Upper lobe of left lung (tissue), 4 donors: ENCODE results near the gene CHSY3.

Experiments used
- CTCF ChIP-seq, 6 experiments: fragments of 450-650 bp in 4 of 6; fragments of 200-600 bp in 2 of 6; sonication (generic) in 2 of 6; IDR thresholded peaks; one replicate each; pipeline ENCODE4 v1.5.1; 2016 to 2019; ENCODE audit warnings: antibody characterized with exemption in 6 of 6
- POLR2A ChIP-seq, 4 donors: fragments of 450-650 bp; IDR thresholded peaks; one replicate each; pipeline ENCODE4 v1.5.1; 2016 to 2017; ENCODE audit warnings: antibody characterized with exemption in 4 of 4, mild to moderate bottlenecking in 2 of 4

DNA sequence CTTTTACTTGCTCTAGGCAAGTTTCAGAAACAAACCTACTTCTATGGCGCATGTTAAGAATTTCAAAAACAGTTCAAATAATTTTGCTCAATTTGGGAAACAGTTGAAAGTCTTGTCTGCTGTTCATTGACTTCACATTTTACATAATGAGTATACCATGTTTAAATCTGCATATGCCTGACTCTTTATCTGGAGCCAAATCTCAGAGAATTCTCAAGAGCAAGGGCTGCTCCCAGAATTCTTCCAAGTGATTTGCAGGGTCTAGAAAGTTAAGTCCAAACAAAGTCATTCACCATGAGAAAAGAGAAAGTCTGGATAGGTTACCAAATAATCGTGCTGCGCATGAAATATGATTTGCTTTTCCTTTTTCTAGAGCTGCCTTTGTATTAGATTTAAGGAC lies 160.2 kb downstream of the CHSY3 start:
- TF ChIP-seq CTCF (IDR thresholded peaks at IDR 0.05) (no peak), POLR2A (IDR thresholded peaks at IDR 0.05) (no peak)
